Keratinocyte (primary cell): ENCODE data around the gene MYMK. TPM values are rescaled to one million over a fixed set of nuclear protein-coding genes. Genes with fewer than 3 reads are reported as not detected.

ENCODE experiments used
- DNase-seq: peaks from one replicate; pipeline ENCODE4 v3.0.0-alpha.2; 2011; ENCODE audit warnings: low read depth, missing footprints, low spot score
- FAIRE-seq: peaks from 2 replicates; lab custom pipeline; 2011; peaks lifted over from hg19 to GRCh38; lab: Jason Lieb, UNC
- H2AFZ ChIP-seq: 2 replicates; pipeline ENCODE4 v1.6.0; 2012; ENCODE audit warnings: low read length, control low read depth, inconsistent platforms; ENCODE audit not compliant: control insufficient read depth
- H3K27ac ChIP-seq: 2 replicates; pipeline ENCODE4 v1.5.1; 2011; ENCODE audit warnings: low read length; ENCODE audit not compliant: control insufficient read depth, insufficient read depth
- H3K27me3 ChIP-seq: 3 replicates; pipeline ENCODE4 v1.6.0; 2011; ENCODE audit warnings: low read length; ENCODE audit not compliant: control insufficient read depth, insufficient read depth; ENCODE audit errors: extremely low read depth
- H3K36me3 ChIP-seq, 2 experiments: 2 replicates in 1 of 2; 3 replicates in 1 of 2; pipeline ENCODE4 v1.5.1; 2011; ENCODE audit warnings: low read length in 2 of 2, mild to moderate bottlenecking in 1 of 2; ENCODE audit not compliant: control insufficient read depth in 2 of 2, insufficient read depth in 2 of 2; ENCODE audit errors: extremely low read depth in 1 of 2
- H3K4me1 ChIP-seq: 3 replicates; pipeline ENCODE4 v1.5.1; 2011; ENCODE audit warnings: low read length; ENCODE audit not compliant: control insufficient read depth, insufficient read depth; ENCODE audit errors: extremely low read depth
- H3K4me2 ChIP-seq: 3 replicates; pipeline ENCODE4 v1.6.0; 2011; ENCODE audit warnings: low read depth, low read length; ENCODE audit not compliant: control insufficient read depth, insufficient read depth; ENCODE audit errors: extremely low read depth
- H3K4me3 ChIP-seq, 3 experiments: fragments of 200-600 bp in 1 of 3; sonication (generic) in 1 of 3; 2 replicates in 2 of 3; 3 replicates in 1 of 3; pipeline ENCODE4 v1.5.1; 2011 to 2016; ENCODE audit warnings: low read length in 3 of 3, mild to moderate bottlenecking in 3 of 3, control low read depth in 2 of 3, inconsistent platforms in 1 of 3, low read depth in 1 of 3, mixed read lengths in 1 of 3, mixed run types in 1 of 3, moderate library complexity in 1 of 3; ENCODE audit not compliant: control insufficient read depth in 2 of 3, insufficient read depth in 2 of 3; ENCODE audit errors: extremely low read depth in 1 of 3
- H3K79me2 ChIP-seq: 2 replicates; pipeline ENCODE4 v1.6.0; 2012; ENCODE audit warnings: low read length; ENCODE audit not compliant: control insufficient read depth, insufficient read depth
- H3K9ac ChIP-seq: 3 replicates; pipeline ENCODE4 v1.6.0; 2011; ENCODE audit warnings: low read length; ENCODE audit not compliant: control insufficient read depth, insufficient read depth; ENCODE audit errors: extremely low read depth
- H3K9me1 ChIP-seq: 3 replicates; pipeline ENCODE4 v1.6.0; 2011; ENCODE audit warnings: low read length; ENCODE audit not compliant: control insufficient read depth, insufficient read depth; ENCODE audit errors: extremely low read depth
- H3K9me3 ChIP-seq: 2 replicates; pipeline ENCODE4 v1.5.1; 2012; ENCODE audit warnings: low read depth, low read length; ENCODE audit not compliant: control insufficient read depth
- H4K20me1 ChIP-seq: 3 replicates; pipeline ENCODE4 v1.6.0; 2011; ENCODE audit warnings: low read length; ENCODE audit not compliant: control insufficient read depth, insufficient read depth; ENCODE audit errors: extremely low read depth
- CTCF ChIP-seq, 3 experiments: IDR thresholded peaks in 1 of 3; conservative IDR thresholded peaks in 1 of 3; optimal IDR thresholded peaks in 1 of 3; 2 replicates in 2 of 3; 3 replicates in 1 of 3; pipeline versions ENCODE3 to v1.5.1; 2011; ENCODE audit warnings: low read length in 3 of 3, mild to moderate bottlenecking in 3 of 3, moderate library complexity in 2 of 3, control low read depth in 1 of 3, inconsistent platforms in 1 of 3; ENCODE audit not compliant: insufficient read depth in 2 of 3; ENCODE audit errors: extremely low read depth in 1 of 3
- EZH2 ChIP-seq: IDR thresholded peaks from one replicate; pipeline ENCODE4 v1.6.1; 2012; ENCODE audit warnings: inconsistent platforms, mild to moderate bottlenecking, low read length, moderate library complexity
- dilution Hi-C: fragments of 300-500 bp; cut with MboI; formaldehyde crosslinking; loops from one replicate; pipeline ENCODE4 v1.7.0; 2020; ENCODE audit warnings: low sequenced_read_pairs; ENCODE audit not compliant: extremely low pct_ligation_motif_present
- polyA plus RNA-seq, 5 experiments: library from polyadenylated mRNA; depleted of rRNA in 3 of 5; stranded (reverse) in 3 of 5; stranded (forward) in 1 of 5; unstranded in 1 of 5; fragments of >200 nt; gene quantifications; 1 replicate in 1 of 5; 2 replicates in 3 of 5; 3 replicates in 1 of 5; pipeline versions ENCODE4 v1.2.1 to v1.2.3, GENCODE V29; 2011 to 2012; ENCODE audit warnings: missing spikeins in 2 of 5, low read depth in 1 of 5, low replicate concordance in 1 of 5

The MYMK gene
- polyA plus RNA-seq, 1 donor (not counting 4 experiments of a cell fraction or from before 2014, with no cell fraction given) = not detected

GRCh38 chr9:133468374-133468773 lies 56.4 kb downstream of the MYMK start:
- H3K27me3 ChIP-seq = no peaks in the 10 kb centered on the region
- H3K4me1 ChIP-seq = no peaks in the 10 kb centered on the region
- no peak overlapping the region for H3K4me2 ChIP-seq
- no peak overlapping the region for H3K9ac ChIP-seq
- DNase-seq (no peak), FAIRE-seq (no peak)
- no peaks in the 10 kb centered on the region for H3K9me1 ChIP-seq
- no peak overlapping the region for H3K4me3 ChIP-seq
- no peaks in the 10 kb centered on the region for H3K9me3 ChIP-seq
- peaks cover 2 to 17% of the 10 kb centered on the region in 2 experiments for H3K36me3 ChIP-seq
- H2AFZ ChIP-seq = no peak overlapping the region
- no peaks in the 10 kb centered on the region for H3K79me2 ChIP-seq
- no peak overlapping the region for H3K27ac ChIP-seq
- H4K20me1 ChIP-seq = no peaks in the 10 kb centered on the region
- dilution Hi-C loops = no loop called here
- TF ChIP-seq EZH2 = no peak
- TF ChIP-seq CTCF (optimal IDR thresholded peaks at IDR 0.05 in 1 of 3, IDR thresholded peaks at IDR 0.05 in 1 of 3, conservative IDR thresholded peaks at IDR 0.05 in 1 of 3; ENCODE audit: extremely low read depth in 1 of 3, insufficient read depth in 2 of 3, low read length in 3 of 3) = no peak

- Histone ChIP-seq H3K4me1 (no peaks in the 10 kb centered on the region), H3K27me3 (no peaks in the 10 kb centered on the region), H3K79me2 (no peaks in the 10 kb centered on the region), H3K9me1 (no peaks in the 10 kb centered on the region), H3K9me3 (no peaks in the 10 kb centered on the region), H3K9ac (no peak overlapping the region), H3K27ac (no peak overlapping the region), H3K4me3 (no peak overlapping the region), H4K20me1 (no peaks in the 10 kb centered on the region), H3K4me2 (no peak overlapping the region), H2AFZ (no peak overlapping the region), H3K36me3 (peaks cover 0 to 9% of the 10 kb centered on the region in 2 experiments)
- FAIRE-seq = no peak
- no peak for DNase-seq
- no peak for TF ChIP-seq CTCF (optimal IDR thresholded peaks at IDR 0.05 in 1 of 3, IDR thresholded peaks at IDR 0.05 in 1 of 3, conservative IDR thresholded peaks at IDR 0.05 in 1 of 3; ENCODE audit: extremely low read depth in 1 of 3, insufficient read depth in 2 of 3, low read length in 3 of 3)
- TF ChIP-seq EZH2 = no peak
- dilution Hi-C loops = no loop called here
Measured at GRCh38 chr9:133467101-133467500, 57.7 kb downstream of the MYMK start.
